Measurements from ENCODE around the gene FBXO31.
A peak's percentile ranks its signal among the peaks of the same experiment; 100 is the strongest.

Gene FBXO31

DNA sequence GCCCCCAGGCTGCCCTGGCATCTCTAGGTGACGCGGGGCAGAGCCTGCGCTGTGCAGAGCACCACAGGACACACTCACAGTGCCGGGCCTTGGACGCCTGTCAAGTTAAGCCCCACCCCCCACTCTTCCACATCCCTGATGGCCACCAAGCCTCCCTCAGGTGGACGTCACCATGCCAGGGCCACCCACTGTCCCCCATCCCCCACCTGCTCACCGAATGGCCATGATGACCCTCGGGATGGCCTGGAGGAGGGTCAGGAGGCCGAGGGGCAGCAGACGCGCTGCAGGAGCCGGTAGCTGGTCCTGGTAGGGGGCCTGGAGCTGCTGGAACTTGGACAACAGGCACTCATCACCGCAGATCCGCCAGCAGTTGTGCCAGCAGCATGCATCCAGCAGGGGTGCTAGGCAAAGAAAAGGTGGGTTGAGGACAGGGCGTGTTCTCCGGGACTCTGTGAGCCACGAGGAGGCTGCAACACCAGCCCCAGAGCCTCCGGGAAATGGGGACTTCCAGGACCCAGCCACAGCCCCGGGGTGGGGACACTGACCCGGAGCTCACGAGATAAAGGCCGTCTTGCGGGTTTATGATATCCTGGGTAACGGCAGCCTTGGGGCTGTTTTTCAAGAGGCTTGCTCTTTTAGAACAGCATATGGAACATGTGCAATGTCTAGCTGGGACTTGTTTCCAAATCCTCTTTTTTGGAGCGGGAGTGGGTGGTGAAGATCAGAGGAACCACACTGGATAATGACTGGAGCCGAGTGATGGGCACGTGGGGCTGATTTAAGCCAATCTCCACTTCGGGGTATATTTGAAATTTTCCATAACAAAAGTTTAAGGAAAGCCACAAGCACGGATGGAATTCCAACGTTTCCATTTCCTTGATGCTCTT, 77.8 kb downstream of the FBXO31 start:
- Histone ChIP-seq H3K4me3 (ENCODE audit: low read length) (no peak overlapping the region), H3K4me1 (ENCODE audit: insufficient read depth, low read length) (peaks cover 6% of the 10 kb centered on the region), H3K9ac (ENCODE audit: low read depth, low read length) (0 out of 2 replicates have a peak overlapping the region, but pooled peaks have one; percentile 32), H3K27ac (ENCODE audit: low read length) (no peak overlapping the region), H3K36me3 (ENCODE audit: insufficient read depth, low read depth, low read length) (no peaks in the 10 kb centered on the region), H3K27me3 (ENCODE audit: insufficient read depth, low read length) (no peaks in the 10 kb centered on the region), H3K9me3 (ENCODE audit: insufficient read depth, low read depth, low read length) (no peaks in the 10 kb centered on the region)

DNA sequence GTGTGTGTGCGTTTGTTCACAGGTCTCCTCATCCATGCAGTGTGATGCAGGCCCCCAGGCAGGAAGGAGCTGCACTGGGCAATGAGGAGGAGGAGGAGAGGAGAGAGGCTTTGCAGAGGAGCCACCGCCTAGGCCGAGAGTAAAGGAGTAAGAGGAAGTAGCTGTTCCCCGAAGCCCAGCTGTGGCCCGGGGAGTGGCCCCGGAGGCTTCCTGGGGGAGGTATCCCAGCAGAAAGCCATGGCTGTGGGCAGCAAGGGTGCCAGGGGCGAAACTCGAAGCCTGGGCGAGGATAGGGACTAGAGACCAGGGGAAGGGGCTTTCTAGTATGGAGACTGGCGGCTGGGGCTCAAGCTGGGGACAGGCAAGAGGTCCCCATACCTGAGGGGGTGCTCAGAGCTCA, 78.6 kb downstream of the FBXO31 start:
- H3K4me1 ChIP-seq (ENCODE audit: insufficient read depth, low read length) = peaks cover 6% of the 10 kb centered on the region
- H3K9me3 ChIP-seq (ENCODE audit: insufficient read depth, low read depth, low read length) = no peaks in the 10 kb centered on the region
- no peaks in the 10 kb centered on the region for H3K27me3 ChIP-seq (ENCODE audit: insufficient read depth, low read length)
- no peak overlapping the region for H3K27ac ChIP-seq (ENCODE audit: low read length)
- no peaks in the 10 kb centered on the region for H3K36me3 ChIP-seq (ENCODE audit: insufficient read depth, low read depth, low read length)
- no peak overlapping the region for H3K4me3 ChIP-seq (ENCODE audit: low read length)
- H3K9ac ChIP-seq (ENCODE audit: low read depth, low read length) = no peak overlapping the region

DNA sequence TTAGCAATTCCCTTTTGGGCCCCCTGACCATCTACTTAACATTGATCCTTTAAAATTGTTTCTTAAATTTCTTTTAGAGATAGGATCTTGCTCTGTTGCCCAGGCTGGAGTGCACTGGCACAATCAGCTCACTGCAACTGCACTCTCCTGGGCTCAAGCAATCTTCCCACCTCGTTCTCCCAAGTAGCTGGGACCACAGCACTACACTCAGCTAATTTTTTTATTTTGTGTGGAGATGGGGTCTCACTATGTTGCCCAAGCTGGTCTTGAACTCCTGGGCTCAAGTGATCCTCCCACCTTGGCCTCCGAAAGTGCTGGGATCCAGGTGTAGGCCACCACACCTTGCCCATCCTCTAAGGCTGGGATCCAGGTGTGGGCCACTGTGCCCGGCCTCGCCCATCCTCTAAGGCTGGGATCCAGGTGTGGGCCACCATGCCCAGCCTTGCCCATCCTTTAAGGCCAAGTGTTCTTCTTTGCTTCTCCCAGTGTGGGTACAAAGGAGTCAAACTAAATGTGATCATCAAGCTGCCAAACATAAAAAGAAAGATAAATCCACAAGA, 79.5 kb downstream of the FBXO31 start:
- Histone ChIP-seq H3K9ac (ENCODE audit: low read depth, low read length) (no peak overlapping the region), H3K36me3 (ENCODE audit: insufficient read depth, low read depth, low read length) (no peaks in the 10 kb centered on the region), H3K27me3 (ENCODE audit: insufficient read depth, low read length) (no peaks in the 10 kb centered on the region), H3K27ac (ENCODE audit: low read length) (no peak overlapping the region), H3K9me3 (ENCODE audit: insufficient read depth, low read depth, low read length) (no peaks in the 10 kb centered on the region), H3K4me3 (ENCODE audit: low read length) (no peak overlapping the region), H3K4me1 (ENCODE audit: insufficient read depth, low read length) (peaks cover 6% of the 10 kb centered on the region)

DNA sequence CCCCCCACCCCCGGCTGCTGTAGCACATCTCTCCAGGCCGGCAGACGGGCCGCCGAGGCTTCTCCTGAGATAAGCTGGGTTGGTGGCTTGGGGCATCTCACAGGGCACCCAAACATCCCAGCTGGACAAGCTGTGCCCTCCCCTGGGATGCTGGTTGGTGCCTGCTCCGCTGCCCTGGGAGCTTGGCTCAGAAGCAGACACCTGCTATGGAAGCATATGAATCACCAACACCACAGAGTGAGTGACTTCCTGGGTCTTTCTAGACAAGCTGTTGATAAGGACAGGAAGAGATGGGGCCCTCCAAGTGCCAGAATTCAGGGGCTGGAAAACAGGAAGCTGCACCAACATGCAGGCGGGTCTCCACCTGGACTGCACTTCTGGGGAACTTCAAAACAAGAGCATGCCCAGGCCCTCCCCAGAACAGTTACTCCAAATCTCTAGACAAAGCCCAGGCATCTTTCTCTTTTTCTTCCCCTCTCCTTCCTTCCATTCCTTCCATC, 80.1 kb downstream of the FBXO31 start:
- Histone ChIP-seq H3K9ac (ENCODE audit: low read depth, low read length) (no peak overlapping the region), H3K27ac (ENCODE audit: low read length) (no peak overlapping the region), H3K36me3 (ENCODE audit: insufficient read depth, low read depth, low read length) (no peaks in the 10 kb centered on the region), H3K9me3 (ENCODE audit: insufficient read depth, low read depth, low read length) (no peaks in the 10 kb centered on the region), H3K4me1 (ENCODE audit: insufficient read depth, low read length) (peaks cover 6% of the 10 kb centered on the region), H3K4me3 (ENCODE audit: low read length) (no peak overlapping the region), H3K27me3 (ENCODE audit: insufficient read depth, low read length) (no peaks in the 10 kb centered on the region)

DNA sequence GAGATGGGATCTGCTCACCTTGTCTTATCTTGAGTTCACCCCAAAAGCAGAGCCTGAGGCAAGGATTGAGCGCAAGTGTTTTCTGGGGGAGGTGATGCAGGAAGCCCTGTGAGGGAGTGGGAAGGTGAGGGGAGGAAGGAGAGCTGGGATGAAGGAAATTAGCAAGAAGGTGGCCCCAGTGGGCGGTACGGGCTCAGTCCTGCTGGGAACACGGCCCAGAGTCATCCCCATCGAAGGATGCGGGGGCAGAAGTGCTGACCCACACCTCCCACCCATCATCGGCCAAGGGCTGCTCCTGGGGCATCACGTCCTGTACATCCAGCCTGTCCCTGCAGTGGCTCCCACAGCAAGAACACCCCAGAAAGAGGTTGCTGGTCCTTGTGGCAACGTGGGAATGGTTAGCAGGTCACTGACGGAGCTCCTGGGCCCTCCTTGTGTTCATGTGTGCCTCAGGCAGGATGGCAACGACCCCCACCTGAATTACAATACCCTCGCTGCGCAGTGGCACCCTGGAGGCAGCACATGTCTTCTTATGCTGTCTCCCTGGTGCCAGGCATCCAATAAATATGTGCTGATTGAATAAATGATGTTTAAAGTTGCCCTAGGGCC, 84.6 kb downstream of the FBXO31 start:
- no peaks in the 10 kb centered on the region for H3K27me3 ChIP-seq (ENCODE audit: insufficient read depth, low read length)
- H3K9ac ChIP-seq (ENCODE audit: low read depth, low read length) = no peak overlapping the region
- no peaks in the 10 kb centered on the region for H3K4me1 ChIP-seq (ENCODE audit: insufficient read depth, low read length)
- no peaks in the 10 kb centered on the region for H3K9me3 ChIP-seq (ENCODE audit: insufficient read depth, low read depth, low read length)
- H3K4me3 ChIP-seq (ENCODE audit: low read length) = no peak overlapping the region
- no peaks in the 10 kb centered on the region for H3K36me3 ChIP-seq (ENCODE audit: insufficient read depth, low read depth, low read length)
- H3K27ac ChIP-seq (ENCODE audit: low read length) = no peak overlapping the region

DNA sequence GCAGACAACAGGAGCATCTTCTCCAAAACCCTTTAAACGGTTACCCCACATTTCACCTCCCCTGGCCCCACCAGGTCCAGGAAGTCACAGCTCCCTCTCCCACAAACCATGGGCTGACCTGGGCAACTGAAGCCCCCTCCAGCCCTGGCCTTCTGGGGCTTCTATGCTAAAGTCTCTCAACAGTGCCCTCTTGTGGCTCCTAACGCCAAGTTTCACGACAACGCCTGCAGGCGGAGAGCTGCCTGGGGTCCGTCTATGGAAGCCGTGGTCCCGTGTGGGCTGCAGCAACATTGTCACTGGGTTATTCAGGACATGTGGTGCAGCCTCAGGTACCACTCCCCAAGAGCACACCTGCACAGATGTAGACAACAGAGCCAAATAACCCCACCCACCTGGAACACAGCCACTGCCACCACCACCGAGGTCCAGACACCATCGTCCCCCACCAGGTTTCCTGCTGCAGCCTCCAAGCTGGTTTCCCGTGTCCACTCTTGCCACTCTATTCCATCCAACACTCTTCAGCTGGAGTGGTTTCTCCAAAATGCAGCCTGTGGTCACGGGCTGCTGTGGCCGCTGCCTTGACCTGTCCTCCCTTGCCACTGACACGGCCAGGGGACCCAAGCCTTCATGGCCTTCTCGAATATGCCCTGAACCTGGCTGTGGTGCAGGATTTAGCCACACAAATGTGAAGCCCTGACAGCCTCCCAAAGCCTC, 85.5 kb downstream of the FBXO31 start:
- H3K27me3 ChIP-seq (ENCODE audit: insufficient read depth, low read length) = no peaks in the 10 kb centered on the region
- no peaks in the 10 kb centered on the region for H3K9me3 ChIP-seq (ENCODE audit: insufficient read depth, low read depth, low read length)
- H3K4me1 ChIP-seq (ENCODE audit: insufficient read depth, low read length) = no peaks in the 10 kb centered on the region
- H3K9ac ChIP-seq (ENCODE audit: low read depth, low read length) = no peak overlapping the region
- H3K4me3 ChIP-seq (ENCODE audit: low read length) = no peak overlapping the region
- no peaks in the 10 kb centered on the region for H3K36me3 ChIP-seq (ENCODE audit: insufficient read depth, low read depth, low read length)
- no peak overlapping the region for H3K27ac ChIP-seq (ENCODE audit: low read length)

DNA sequence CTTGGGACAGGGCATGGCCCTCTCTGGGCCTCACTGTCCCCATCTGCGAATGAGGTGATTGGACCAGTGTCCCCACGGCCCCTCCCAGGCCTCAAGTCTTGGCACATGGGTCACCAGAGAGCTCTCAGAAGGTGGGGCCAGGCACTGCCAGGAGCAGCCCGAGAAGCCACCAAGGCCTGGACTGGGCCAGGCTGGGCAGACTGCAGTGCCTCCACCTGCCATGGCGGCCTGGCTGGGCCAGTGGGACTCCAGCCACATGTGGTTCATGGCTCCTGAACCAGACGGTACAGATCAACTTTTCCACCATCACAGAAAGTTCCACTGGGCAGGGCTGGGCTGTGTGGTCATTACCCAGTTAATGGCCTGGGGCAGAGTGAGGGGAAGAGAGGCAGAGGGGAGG, 86.2 kb downstream of the FBXO31 start:
- H3K9me3 ChIP-seq (ENCODE audit: insufficient read depth, low read depth, low read length) = peaks cover 1% of the 10 kb centered on the region; the same call in 1 of the 2 replicates
- no peak overlapping the region for H3K27ac ChIP-seq (ENCODE audit: low read length)
- no peaks in the 10 kb centered on the region for H3K36me3 ChIP-seq (ENCODE audit: insufficient read depth, low read depth, low read length)
- no peak overlapping the region for H3K9ac ChIP-seq (ENCODE audit: low read depth, low read length)
- no peaks in the 10 kb centered on the region for H3K4me1 ChIP-seq (ENCODE audit: insufficient read depth, low read length)
- H3K27me3 ChIP-seq (ENCODE audit: insufficient read depth, low read length) = no peaks in the 10 kb centered on the region
- no peak overlapping the region for H3K4me3 ChIP-seq (ENCODE audit: low read length)

DNA sequence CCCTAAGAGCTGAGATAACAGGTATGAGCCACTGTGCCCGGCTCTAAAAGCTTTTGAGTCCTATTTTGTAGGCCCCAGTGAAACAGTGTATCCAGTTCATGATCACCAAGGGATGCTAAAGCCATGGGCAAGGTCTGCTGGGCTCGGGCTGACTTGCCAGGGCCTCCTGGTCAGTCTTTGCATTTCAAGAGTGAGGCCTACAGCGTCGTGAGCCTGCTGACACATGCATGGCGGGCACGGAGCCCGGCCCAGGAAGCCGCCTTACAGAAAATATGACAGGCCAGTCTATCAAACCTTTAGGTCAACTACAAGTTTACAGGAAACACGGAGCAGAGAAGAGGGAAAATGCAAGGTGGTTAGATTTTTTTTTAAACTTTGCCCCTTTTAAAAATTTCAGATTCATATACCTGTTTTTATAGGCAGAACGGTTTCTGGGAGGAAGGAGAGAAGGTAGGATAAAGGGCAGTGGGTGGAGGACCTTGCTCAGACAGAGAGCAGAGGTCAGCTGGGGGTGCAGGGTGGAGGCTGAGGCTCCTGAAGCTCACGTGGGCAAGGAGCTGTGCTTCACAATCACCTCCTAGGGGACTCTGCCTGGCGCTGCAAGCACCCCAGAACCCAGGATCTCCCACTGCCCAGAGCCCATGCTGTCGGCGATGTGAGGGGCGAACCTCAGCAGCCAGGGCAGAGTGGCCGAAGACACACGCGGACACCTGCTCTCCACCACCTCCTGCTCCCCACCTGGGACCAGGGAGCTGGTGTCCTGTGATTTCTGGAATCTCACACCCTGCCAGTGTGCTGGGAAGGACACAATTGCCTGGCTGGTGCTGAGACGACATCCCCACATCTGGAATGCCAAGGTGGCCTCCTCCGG, 87.7 kb downstream of the FBXO31 start:
- H3K4me1 ChIP-seq (ENCODE audit: insufficient read depth, low read length) = no peaks in the 10 kb centered on the region
- H3K27ac ChIP-seq (ENCODE audit: low read length) = no peak overlapping the region
- no peak overlapping the region for H3K9ac ChIP-seq (ENCODE audit: low read depth, low read length)
- no peaks in the 10 kb centered on the region for H3K36me3 ChIP-seq (ENCODE audit: insufficient read depth, low read depth, low read length)
- H3K4me3 ChIP-seq (ENCODE audit: low read length) = no peak overlapping the region
- peaks cover 6% of the 10 kb centered on the region; the same call in 1 of the 2 replicates for H3K9me3 ChIP-seq (ENCODE audit: insufficient read depth, low read depth, low read length)
- H3K27me3 ChIP-seq (ENCODE audit: insufficient read depth, low read length) = no peaks in the 10 kb centered on the region

DNA sequence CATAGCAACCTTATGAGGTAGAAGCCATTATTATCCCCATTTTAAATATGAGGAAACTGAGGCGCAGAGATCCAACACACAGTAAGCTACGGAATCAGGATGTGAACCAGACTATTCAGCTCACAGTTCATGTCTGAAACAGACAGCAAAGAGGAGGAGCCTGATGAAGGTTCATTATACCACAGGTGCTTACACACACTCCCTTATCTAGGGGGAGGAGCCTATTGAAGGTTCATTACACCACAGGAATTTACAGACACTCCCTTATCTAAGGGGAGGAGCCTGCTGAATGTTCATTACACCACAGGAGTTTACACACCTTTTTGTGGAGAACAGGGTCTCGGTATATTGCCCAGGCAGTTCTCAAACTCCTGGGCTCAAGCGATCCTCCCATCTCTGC, 88.3 kb downstream of the FBXO31 start:
- no peak overlapping the region for H3K4me3 ChIP-seq (ENCODE audit: low read length)
- H3K36me3 ChIP-seq (ENCODE audit: insufficient read depth, low read depth, low read length) = no peaks in the 10 kb centered on the region
- H3K9ac ChIP-seq (ENCODE audit: low read depth, low read length) = no peak overlapping the region
- H3K4me1 ChIP-seq (ENCODE audit: insufficient read depth, low read length) = no peaks in the 10 kb centered on the region
- H3K27me3 ChIP-seq (ENCODE audit: insufficient read depth, low read length) = no peaks in the 10 kb centered on the region
- H3K9me3 ChIP-seq (ENCODE audit: insufficient read depth, low read depth, low read length) = peaks cover 6% of the 10 kb centered on the region; the same call in 1 of the 2 replicates
- no peak overlapping the region for H3K27ac ChIP-seq (ENCODE audit: low read length)

DNA sequence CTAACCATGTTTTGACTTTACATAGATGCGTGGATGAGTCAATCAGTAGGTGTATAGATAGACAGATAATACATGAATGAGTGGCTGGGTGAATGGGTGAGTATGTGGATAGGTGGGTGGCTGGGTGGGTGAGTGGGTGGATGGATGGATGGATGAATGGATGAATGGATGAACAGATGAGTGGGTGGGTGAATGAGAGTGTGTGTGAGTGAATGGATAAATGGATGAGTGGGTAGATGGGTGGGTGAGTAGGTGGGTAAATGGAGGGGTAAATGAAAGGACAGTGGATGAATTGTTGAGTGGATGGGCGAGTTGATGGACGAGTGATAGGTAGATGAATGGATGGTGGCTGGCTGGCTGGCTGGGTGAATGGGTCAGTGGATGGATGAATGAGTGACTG, 89.6 kb downstream of the FBXO31 start:
- peaks cover 6% of the 10 kb centered on the region; the same call in 1 of the 2 replicates for H3K9me3 ChIP-seq (ENCODE audit: insufficient read depth, low read depth, low read length)
- H3K4me1 ChIP-seq (ENCODE audit: insufficient read depth, low read length) = no peaks in the 10 kb centered on the region
- no peaks in the 10 kb centered on the region for H3K27me3 ChIP-seq (ENCODE audit: insufficient read depth, low read length)
- H3K9ac ChIP-seq (ENCODE audit: low read depth, low read length) = no peak overlapping the region
- no peak overlapping the region for H3K4me3 ChIP-seq (ENCODE audit: low read length)
- H3K27ac ChIP-seq (ENCODE audit: low read length) = no peak overlapping the region
- H3K36me3 ChIP-seq (ENCODE audit: insufficient read depth, low read depth, low read length) = no peaks in the 10 kb centered on the region

DNA sequence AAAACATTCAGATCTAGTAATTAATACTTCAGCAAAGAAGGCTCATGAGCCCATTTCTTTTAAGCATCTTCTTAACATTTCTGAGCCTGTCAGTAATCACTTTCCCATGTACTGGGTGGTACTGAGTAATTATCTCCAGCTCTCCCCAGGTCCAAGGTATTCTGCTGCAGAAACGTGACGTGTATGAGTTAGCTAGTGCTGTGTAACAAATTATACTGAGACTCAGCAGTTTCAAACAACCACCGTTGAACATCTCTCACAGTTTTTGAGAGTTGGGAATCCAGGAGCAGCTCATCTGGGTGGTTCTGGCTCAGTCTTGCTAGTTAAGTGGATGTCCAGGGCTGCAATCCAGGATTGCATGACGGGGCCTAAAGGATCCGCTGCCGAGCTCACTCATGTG, 91.6 kb downstream of the FBXO31 start:
- Histone ChIP-seq H3K9me3 (ENCODE audit: insufficient read depth, low read depth, low read length) (peaks cover 6% of the 10 kb centered on the region; the same call in 1 of the 2 replicates), H3K36me3 (ENCODE audit: insufficient read depth, low read depth, low read length) (no peaks in the 10 kb centered on the region), H3K4me1 (ENCODE audit: insufficient read depth, low read length) (no peaks in the 10 kb centered on the region), H3K9ac (ENCODE audit: low read depth, low read length) (no peak overlapping the region), H3K27me3 (ENCODE audit: insufficient read depth, low read length) (no peaks in the 10 kb centered on the region), H3K27ac (ENCODE audit: low read length) (no peak overlapping the region), H3K4me3 (ENCODE audit: low read length) (no peak overlapping the region)

Data from iPS-20b (cell line).